Measurements from ENCODE around the gene ZFYVE19.

DNA sequence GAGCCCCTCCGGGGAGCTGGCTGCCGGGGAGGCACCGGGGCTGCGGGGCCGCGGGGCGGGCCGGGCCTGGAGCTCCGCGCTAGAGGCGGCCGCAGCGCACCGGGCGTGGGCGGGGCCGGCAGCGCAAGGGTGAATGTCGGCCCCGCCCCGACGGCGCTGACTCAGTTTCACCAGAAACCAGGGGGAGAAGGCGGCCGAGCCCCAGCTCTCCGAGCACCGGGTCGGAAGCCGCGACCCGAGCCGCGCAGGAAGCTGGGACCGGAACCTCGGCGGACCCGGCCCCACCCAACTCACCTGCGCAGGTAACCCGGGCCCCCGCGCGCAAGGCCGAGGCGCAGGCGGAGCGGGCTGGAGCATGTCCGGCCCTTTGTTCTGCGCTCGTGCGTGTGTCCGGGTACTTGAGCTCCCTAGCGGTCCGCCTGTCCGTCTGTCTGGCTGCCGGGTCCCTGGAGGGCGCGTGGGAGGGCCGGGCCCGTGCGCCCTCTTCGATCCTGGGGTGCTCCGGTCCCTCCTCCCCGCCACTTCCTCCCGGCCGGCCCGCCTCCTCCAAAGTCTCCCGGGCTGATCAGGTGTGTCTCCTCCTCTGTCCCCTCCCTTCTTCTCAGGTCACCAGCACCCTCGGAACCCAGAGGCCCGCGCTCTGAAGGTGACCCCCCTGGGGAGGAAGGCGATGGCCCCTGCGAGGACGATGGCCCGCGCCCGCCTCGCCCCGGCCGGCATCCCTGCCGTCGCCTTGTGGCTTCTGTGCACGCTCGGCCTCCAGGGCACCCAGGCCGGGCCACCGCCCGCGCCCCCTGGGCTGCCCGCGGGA is 37.2 kb downstream of the ZFYVE19 start, which contains the start of gene SPINT1:
- TF ChIP-seq CTCF (IDR thresholded peaks at IDR 0.05; ENCODE audit: low read depth, low read length): no peak
- no peak for TF ChIP-seq EZH2phosphoT487 (IDR thresholded peaks at IDR 0.05; ENCODE audit: low read depth)

Data from OCI-LY3 (cell line).